PC-3 (cell line): ENCODE results near the gene TFEB. TPM values are rescaled to one million over a fixed set of nuclear protein-coding genes. Genes with fewer than 3 reads are reported as not detected.

Experiments
- ATAC-seq: fragments of 200-7000 bp; cut with Tn5 transposase; 2 replicates; pipeline ENCODE4 v1.9.1; 2020; ENCODE audit warnings: mild to moderate bottlenecking, moderate library complexity
- BruUV-seq: library from RNA; stranded (reverse); fragments of 400-500 nt; replicated peaks from 2 replicates; lab custom pipeline; 2021; lab: Mats Ljungman, UMichigan
- CTCF ChIA-PET: fragments of 300-600 bp; sonication (Branson Sonifier 250); formaldehyde crosslinking; loops from one replicate; lab custom pipeline; 2022; ENCODE audit warnings: antibody characterized with exemption; lab: Charles Lee
- POLR2A ChIA-PET: fragments of 300-600 bp; sonication (Branson Sonifier 250); formaldehyde crosslinking; loops from one replicate; lab custom pipeline; 2022; ENCODE audit warnings: antibody characterized with exemption; ENCODE audit not compliant: unreplicated experiment; lab: Charles Lee
- DNase-seq: peaks from one replicate; pipeline ENCODE4 v3.0.0-alpha.2; 2015
- H2AFZ ChIP-seq: fragments of 300-600 bp; sonication (generic); 2 replicates; pipeline ENCODE4 v1.6.0; 2016; ENCODE audit warnings: antibody characterized with exemption, low read length
- H3F3A ChIP-seq: fragments of 300-600 bp; sonication (generic); one replicate; pipeline ENCODE4 v1.6.0; 2017; ENCODE audit warnings: antibody characterized with exemption, low read length, control low read depth, mild to moderate bottlenecking; ENCODE audit not compliant: unreplicated experiment
- H3K27ac ChIP-seq: fragments of 300-600 bp; sonication (generic); 2 replicates; pipeline ENCODE4 v1.5.1; 2016; ENCODE audit warnings: mild to moderate bottlenecking, low read length
- H3K27me3 ChIP-seq: fragments of 300-600 bp; sonication (generic); 2 replicates; pipeline ENCODE4 v1.6.1; 2016; ENCODE audit warnings: low read length, mixed read lengths
- H3K36me3 ChIP-seq: fragments of 300-600 bp; sonication (generic); 2 replicates; pipeline ENCODE4 v1.6.1; 2016; ENCODE audit warnings: low read depth, mixed run types, low read length, mixed read lengths
- H3K4me1 ChIP-seq: fragments of 300-600 bp; sonication (generic); 2 replicates; pipeline ENCODE4 v1.5.1; 2016; ENCODE audit warnings: low read length; ENCODE audit not compliant: insufficient read depth
- H3K4me2 ChIP-seq: fragments of 300-600 bp; sonication (generic); 2 replicates; pipeline ENCODE4 v1.6.0; 2016; ENCODE audit warnings: low read length
- H3K4me3 ChIP-seq: fragments of 300-600 bp; sonication (generic); 2 replicates; pipeline ENCODE4 v1.5.1; 2016; ENCODE audit warnings: mild to moderate bottlenecking, low read length, mixed read lengths
- H3K79me2 ChIP-seq: fragments of 300-600 bp; sonication (generic); 2 replicates; pipeline ENCODE4 v1.6.1; 2017; ENCODE audit warnings: low read length, mixed read lengths
- H3K9ac ChIP-seq: fragments of 300-600 bp; sonication (generic); 2 replicates; pipeline ENCODE4 v1.6.0; 2016; ENCODE audit warnings: mild to moderate bottlenecking, low read length
- H3K9me2 ChIP-seq: fragments of 300-600 bp; sonication (generic); replicated peaks from 2 replicates; pipeline ENCODE4 v1.6.1; 2016; ENCODE audit warnings: mixed run types, low read length, mixed read lengths
- H3K9me3 ChIP-seq: fragments of 300-600 bp; sonication (generic); 2 replicates; pipeline ENCODE4 v1.6.1; 2016; ENCODE audit warnings: low read length, mixed read lengths
- H4K20me1 ChIP-seq: fragments of 300-600 bp; sonication (generic); 2 replicates; pipeline ENCODE4 v1.6.1; 2016; ENCODE audit warnings: low read length, mixed read lengths
- CTCF ChIP-seq: fragments of 300-600 bp; sonication (generic); conservative IDR thresholded peaks from 2 replicates; pipeline ENCODE4 v1.5.1; 2017; ENCODE audit warnings: antibody characterized with exemption, low read depth, mild to moderate bottlenecking, low read length
- EZH2 ChIP-seq: fragments of 300-600 bp; sonication (generic); IDR thresholded peaks from one replicate; pipeline ENCODE4 v1.6.1; 2017; ENCODE audit warnings: antibody characterized with exemption, mild to moderate bottlenecking, low read length; ENCODE audit not compliant: unreplicated experiment
- EZH2phosphoT487 ChIP-seq: fragments of 300-600 bp; sonication (generic); IDR thresholded peaks from 2 replicates; pipeline ENCODE4 v1.6.1; 2018; ENCODE audit warnings: mild to moderate bottlenecking, antibody characterized with exemption, low read length, borderline replicate concordance
- intact Hi-C: fragments of 100-400 bp; cut with micrococcal nuclease; formaldehyde crosslinking; loops from 2 replicates; pipeline ENCODE4 v1.9.0; 2023
- total RNA-seq: library from RNA; depleted of rRNA; stranded (reverse); fragments of >200 nt; gene quantifications from 2 replicates; pipeline ENCODE4 v1.2.3, GENCODE V29; 2014

The TFEB gene
- total RNA-seq, 1 experiment from 2014 or later: 4.2 TPM

- Histone ChIP-seq H3K36me3 (no peaks in the 10 kb centered on the region), H3K27ac (no peak overlapping the region), H3K9ac (no peak overlapping the region), H2AFZ (no peak overlapping the region), H3K27me3 (no peaks in the 10 kb centered on the region), H3K79me2 (no peaks in the 10 kb centered on the region), H3K4me3 (no peak overlapping the region), H3K9me3 (no peaks in the 10 kb centered on the region), H3K9me2 (no peaks in the 10 kb centered on the region), H3K4me1 (peaks cover 22% of the 10 kb centered on the region), H4K20me1 (no peaks in the 10 kb centered on the region), H3F3A (no peaks in the 10 kb centered on the region), H3K4me2 (no peak overlapping the region)
- intact Hi-C loops: no loop called here
- CTCF ChIA-PET: no interaction called here
- TF ChIP-seq EZH2: no peak
- TF ChIP-seq CTCF: no peak
- no peak for TF ChIP-seq EZH2phosphoT487
- POLR2A ChIA-PET: no interaction called here
- no peak for ATAC-seq
- no TSS peak for BruUV-seq
- no peak for DNase-seq
These were observed 19.5 kb downstream of the TFEB start for GRCh38 chr6:41715795-41716515.

GRCh38 chr6:41714556-41715273, 20.7 kb downstream of the TFEB start:
- no peaks in the 10 kb centered on the region for H3K27me3 ChIP-seq
- ChIA-PET CTCF (no interaction called here), POLR2A (no interaction called here)
- TF ChIP-seq EZH2phosphoT487: no peak
- no peak for TF ChIP-seq EZH2
- TF ChIP-seq CTCF: no peak
- H3K36me3 ChIP-seq: no peaks in the 10 kb centered on the region
- H3K4me3 ChIP-seq: no peak overlapping the region
- H3K79me2 ChIP-seq: no peaks in the 10 kb centered on the region
- H3K9ac ChIP-seq: no peak overlapping the region
- no peaks in the 10 kb centered on the region for H3K9me2 ChIP-seq
- H3F3A ChIP-seq: no peaks in the 10 kb centered on the region
- intact Hi-C loops: no loop called here
- H3K4me2 ChIP-seq: no peak overlapping the region
- H4K20me1 ChIP-seq: no peaks in the 10 kb centered on the region
- BruUV-seq: no TSS peak
- H2AFZ ChIP-seq: no peak overlapping the region
- no peak overlapping the region for H3K27ac ChIP-seq
- H3K4me1 ChIP-seq: peaks cover 22% of the 10 kb centered on the region
- no peaks in the 10 kb centered on the region for H3K9me3 ChIP-seq
- DNase-seq: no peak
- no peak for ATAC-seq
